Measurements from ENCODE around the gene MGRN1.

The MGRN1 gene

DNA sequence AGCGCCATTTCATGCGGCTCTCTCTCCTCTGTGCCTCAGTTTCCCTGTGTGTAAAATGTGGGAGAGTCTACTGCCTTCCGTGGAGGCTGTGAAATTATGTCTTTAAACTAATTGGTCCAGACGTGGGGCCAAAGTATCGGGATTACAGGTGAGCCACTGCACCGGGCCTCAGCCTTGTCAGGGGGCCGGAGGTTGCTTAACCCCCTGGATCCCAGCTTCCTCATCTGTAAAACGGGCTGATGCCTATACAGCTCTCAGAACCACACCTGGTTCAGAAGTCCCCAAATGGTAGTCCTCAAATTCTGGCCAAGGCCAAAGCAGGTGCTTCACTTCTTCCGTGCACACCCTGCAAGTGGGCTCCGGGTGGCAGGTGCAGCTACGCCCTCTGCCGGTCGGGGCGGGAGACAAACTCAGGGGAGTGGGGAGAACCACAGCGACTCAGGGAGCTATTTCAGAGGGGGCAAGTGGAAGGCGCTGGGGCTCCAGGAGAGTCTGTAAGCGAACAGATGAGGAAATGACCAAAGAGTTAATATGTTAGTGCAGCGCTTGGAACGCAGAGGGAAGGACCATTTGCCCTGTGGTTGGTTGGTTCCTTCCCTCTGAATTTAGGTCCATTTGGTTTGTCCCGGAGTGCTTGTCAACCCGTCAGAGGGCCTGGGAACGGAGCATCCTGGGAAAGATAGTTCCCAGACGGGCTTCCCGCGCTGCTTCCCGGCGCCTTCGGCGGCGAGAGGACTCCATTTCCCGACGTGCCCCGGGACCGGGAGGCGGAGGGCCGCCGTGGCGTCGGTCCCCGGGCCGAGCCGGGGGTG, at the start of gene MGRN1:
Gene MGRN1, plus strand, starts transcription at position 812 of the 812 bp plus-strand sequence. CDS start 135 bp downstream, outside the sequence.
- DNase-seq (ENCODE audit: low spot score): peak; percentile 96

DNA sequence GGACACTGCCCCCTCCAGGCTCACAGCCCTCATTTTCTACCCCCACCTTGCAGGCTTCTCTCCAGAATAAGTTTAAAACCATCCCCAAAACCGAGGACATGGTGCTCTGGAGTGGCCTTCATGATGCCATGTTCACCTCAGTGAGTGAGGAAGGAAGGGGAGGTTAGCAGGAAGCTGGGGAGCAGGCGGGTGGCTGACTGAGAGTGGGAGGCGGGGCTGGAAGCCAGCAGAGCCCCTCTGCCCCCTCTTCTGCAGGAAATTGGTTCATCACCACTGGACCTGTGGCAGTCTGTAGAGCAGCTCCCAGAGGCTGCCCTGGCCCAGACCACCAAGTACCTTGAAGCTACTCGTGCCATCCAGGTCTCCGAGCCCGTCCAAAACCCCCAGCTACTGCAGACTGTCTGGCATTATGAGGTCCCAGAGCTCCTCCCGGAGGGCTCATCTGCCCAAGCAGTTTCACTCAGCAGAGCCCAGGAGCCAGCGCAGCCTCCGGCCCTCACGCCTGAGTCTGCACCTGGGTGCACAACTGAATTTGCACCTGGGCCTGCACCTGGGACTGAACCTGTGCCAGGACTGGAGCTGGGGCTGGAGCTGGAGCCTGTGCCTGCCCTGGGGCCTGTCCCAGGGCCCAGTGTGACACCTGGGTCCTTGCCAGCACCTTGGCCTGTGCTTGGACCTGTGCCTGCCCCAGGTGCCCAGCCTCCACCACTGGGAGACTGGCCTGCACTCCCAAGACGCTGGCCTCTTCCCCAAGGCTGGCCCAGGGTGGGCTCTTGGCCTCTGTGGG, 49.5 kb upstream of the MGRN1 start:
- no peak for DNase-seq (ENCODE audit: low spot score)

DNA sequence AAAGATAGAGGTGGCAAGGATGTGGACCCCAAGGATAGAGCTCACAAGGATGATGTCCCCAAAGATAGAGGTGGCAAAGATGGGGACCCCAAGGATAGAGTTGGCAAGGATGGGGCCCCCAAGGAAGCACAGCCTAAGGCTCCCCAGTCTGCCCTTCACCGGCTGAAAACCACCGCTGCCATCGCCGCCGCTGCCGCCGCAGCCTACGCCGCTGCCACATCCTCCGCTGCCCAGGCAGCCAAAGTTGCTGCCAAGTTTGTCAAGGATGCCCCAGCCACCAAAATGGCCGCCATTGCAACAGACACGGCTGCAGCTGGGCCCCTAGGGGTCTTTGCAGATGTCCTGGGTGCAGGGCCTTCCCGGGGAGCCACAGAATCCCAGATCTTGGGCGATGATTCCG, 48.6 kb upstream of the MGRN1 start:
- DNase-seq (ENCODE audit: low spot score): no peak

DNA sequence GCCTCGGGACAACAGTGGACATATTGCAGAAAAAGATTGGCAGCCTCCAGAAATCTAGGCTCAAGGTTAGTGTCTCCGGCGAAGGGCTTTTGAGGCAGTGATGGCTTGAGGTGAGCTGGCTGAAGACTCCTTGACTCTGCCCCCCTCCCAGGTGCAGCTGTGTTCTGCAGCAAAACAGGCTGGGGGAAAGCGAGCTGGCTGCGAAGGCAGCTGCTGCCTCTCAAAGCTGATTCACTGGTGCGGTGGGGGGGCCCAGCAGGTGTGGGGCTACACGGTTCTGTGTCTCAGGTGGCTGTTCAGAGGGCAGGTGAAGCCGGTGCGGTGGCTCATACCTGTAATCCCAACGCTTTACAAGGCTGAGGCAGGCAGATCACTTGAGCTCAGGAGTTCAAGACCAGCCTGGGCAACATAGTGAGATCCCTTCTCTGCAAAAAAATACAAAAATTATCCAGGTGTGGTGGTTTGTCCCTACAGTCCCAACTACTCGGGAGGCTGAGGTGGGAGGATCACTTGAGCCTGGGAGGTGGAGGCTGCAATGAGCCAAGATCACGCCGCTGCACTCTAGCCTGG, 45.6 kb upstream of the MGRN1 start:
- DNase-seq (ENCODE audit: low spot score): no peak

DNA sequence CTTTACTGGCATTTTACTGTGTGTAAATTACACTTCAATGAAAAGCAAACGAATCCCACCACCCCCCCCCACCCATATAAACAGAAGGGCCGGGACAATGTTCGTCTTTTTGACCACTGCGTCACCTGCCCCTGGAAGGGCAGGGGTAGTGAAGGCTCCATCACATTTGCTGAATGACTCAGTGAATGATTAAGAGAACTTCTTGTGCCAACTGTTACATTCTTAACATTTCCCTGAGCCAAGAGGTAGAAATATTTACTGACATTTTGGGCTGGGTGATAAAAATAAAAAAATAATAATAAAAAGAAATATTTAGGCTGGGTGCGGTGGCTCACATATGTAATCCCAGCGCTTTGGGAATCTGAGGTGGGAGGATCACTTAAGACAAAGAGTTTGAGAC, 44.4 kb upstream of the MGRN1 start:
- no peak for DNase-seq (ENCODE audit: low spot score)

DNA sequence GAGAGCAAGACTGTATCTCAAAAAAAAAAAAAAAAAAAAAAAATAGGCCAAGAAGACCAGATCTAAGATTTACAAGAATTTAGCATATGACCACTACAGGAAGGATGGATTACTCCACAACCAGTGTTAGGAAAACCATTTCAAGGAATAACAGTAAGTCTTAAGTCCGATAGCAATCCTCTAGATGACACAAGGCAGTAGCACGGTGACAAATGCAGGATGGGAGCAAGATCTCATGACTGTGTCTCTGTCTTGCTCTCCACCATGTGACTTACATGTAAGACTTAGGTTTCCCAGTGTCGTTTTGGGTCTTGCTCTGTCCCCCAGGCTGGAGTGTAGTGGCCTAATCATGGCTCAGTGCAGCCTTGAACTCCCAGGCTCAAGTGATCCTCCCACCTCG, 40.7 kb upstream of the MGRN1 start:
- DNase-seq (ENCODE audit: low spot score): no peak

DNA sequence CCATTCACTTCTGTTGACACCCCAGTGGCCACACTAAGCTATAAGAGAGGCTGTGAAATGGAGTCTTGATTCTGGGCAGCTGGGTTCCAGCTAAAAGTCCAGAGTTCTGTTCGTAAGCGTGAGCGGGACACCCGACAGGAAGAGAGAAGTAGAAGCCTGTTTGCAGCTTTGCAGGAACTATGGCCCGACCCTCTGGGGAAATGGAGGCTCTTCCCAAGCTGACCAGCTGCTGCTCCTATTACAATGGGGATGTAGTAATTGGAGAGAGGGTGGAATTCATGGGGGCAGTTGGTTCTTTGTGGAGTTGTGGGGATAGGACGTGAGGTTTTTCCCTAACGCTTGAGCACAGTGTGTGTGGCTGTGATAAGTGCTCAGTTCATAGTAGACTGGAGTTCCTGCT, 38.3 kb upstream of the MGRN1 start:
- DNase-seq (ENCODE audit: low spot score): no peak

DNA sequence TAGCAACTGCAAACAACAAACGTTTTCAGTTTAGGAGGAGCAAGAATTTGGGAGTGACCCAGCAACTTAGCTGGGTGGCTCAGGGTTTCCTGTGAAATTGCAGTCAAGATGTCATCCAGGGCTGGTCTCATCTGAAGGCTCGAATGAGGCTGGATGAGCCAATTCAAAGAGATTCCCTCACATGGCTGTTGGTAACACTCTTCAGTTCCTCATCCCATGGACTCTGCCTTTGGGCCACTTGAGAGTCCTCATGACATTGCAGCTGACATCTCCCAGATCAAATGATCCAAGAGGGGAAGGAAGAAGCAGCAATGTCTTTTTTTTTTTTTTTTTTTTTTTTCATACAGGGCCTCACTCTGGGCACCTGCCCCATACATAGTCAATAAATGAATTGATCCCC, 36.2 kb upstream of the MGRN1 start:
- no peak for DNase-seq (ENCODE audit: low spot score)

DNA sequence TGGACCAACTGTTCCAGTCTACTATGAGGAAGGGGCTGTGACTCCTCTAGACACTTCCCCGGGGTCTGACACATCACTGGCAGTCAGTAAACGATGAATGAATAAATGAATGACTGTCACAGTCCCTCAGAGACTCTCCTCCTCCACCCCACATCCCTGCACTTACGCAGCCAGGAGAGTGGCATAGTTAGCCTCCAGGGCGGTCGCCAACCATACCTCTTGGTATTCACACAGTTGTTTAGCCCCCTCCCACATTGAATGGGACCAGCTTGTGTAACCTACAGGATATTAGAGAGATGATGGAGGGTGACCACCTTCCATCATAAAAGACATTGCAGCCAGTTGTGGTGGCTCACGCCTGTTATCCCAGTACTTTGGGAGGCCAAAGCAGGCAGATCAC, 35.7 kb upstream of the MGRN1 start:
- DNase-seq (ENCODE audit: low spot score): no peak

DNA sequence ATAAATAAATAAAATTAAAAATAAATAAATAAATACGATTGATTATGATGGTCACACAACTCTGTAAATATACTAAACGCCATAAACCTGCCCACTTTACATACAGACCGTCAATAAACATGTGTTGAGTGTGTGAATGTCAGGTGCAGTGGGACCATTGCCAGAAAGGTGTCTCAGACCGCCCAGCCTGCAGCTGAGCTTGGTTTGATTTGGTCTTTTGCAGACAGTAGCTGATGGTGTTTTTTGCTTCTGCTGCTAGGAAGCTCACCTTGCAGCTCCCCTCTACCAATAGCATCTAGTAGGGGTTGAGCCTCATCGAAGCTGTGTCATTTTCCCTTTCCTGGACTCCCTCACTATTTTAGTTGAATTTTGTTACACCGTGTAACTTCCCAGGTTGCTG, 33.4 kb upstream of the MGRN1 start:
- DNase-seq (ENCODE audit: low spot score): no peak

DNA sequence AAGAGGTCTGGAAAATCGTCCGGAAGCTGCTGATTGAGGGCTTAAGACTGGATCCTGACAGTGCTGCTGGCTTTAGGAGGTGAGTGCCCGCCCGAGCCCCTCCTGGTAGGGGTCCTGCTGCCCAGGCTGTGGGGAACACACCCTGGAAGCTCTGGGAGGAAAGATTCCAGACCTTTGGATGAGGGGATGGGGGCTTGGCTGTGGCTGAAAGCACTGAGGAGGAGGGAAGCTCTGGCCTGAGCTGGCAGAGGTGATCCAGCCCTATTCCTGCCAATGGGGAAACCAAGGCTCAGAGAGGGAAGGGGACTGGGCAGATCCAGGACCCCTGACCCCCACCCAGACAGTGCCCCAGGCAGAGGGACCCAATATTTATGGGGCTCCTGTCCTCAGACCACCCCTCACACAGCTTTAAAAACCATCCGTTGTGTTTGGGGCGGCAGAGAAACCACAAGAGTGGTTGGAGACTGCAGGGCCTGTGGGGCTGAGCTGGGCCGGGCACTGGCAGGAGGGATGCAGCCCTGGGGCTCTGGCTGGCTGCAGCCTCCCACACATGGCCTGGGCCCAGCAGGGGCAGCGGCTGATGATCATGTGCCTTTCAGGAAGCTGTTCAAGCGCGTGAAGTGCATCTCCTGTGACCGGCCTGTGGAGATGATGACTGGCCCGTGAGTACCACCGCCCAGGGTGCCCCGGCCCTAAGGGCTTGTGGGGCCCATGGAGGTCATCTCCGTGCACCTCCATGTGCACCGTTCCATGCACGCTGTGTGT, 32.7 kb upstream of the MGRN1 start:
- no peak for DNase-seq (ENCODE audit: low spot score)

DNA sequence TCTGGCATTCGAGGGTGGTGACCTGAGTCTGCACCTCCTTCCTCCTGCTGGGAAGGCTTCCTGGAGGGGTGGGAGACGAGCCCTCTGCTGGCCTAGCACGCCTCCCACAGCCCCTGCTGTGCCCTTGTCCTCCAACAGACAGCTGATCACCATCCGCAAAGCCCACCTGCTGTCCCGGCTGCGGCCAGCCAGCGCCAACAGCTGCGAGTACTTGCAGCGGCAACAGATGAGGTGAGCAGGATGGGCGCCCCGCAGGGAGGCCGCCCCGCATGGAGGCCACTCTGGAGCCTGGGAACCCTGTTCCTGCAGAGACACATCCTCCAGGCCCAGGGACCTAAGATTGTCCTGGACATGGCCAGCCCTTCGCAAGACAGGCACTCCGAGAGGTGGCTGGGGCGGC, 31.5 kb upstream of the MGRN1 start:
- DNase-seq (ENCODE audit: low spot score): no peak

DNA sequence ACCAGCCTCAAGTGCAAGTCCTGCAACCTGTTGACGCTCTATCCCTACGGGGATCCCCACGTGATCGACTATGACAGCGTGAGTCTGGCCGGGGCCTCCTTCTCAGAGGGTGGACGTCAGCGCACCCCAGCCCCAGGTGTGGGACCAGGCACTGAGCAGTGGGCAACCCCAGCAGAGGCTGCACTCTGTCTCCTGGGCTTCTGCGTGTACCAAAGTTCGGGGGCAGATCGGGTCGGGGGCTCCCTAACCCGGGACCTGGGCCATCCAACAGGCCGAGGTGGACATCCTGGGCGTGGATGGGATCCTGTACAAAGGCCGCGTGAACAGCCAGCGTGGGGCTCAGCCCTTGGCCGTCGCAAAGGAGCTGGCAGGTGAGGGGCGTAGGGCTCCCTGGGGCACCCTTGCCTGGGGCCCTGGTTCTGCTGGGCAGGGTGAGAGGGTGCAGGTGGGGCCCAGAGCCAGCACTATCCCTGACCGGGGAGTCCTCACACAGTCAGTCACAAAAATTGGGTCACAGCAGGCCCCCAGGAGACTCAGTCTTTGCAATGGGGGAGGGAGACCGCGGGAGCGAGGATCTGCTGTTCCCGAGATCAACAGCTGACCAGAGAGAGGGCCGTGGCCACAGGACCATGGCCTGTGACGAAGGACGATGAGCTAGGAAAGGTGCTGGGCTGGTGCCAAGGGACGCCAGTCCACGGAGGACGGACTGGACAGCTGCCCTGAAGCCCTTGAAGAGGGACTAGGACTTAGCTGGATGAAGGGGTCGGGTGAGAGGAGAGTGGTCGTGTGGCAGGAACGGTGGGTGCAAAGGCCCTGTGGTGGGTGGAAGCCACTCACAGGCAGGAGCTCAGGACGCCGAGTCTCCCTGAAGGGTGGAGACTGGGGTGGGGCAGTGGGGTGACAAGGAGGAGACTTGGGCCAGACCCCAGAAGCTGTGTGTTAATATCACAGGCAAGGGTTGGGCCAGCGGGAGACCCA, 29.9 kb upstream of the MGRN1 start:
- no peak for DNase-seq (ENCODE audit: low spot score)

DNA sequence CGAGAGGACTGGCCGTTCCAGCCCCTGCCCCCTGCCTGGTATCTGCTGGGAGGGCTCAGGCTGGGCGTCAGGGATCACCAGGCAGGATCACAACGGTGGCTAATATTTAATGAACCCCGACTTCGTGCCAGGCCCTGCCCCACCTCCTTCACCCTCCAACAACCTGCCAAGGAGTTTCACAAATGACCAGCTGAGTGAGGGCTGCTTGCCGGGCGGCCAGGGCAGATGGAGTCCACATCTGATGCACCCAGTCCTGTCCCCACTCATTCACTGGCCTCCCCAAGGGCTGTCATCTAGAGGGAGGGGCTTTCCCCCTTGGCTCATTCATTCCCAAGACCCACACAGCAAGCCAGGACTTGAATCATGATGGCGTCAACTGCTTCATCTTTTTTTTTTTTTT, 27.5 kb upstream of the MGRN1 start:
- no peak for DNase-seq (ENCODE audit: low spot score)

DNA sequence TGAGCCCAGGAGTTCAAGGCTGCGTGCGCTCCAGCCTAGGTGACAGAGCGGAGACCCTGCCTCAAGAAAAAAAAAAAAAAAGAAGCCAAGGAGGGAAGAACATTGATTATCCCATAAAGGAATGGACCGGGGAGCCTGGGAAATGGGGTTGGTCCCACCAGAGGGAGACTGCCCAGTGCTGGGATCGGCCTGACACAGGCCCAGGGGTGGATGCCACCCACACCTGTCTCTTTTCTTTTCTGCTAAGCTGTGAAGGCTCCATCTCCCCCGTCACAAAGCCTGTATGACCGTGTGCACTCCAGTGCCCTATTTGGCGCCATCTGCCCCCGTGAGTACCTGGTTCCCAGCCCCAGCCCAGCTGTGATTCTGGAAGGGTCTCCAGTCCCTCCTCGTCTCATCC, 25.6 kb upstream of the MGRN1 start:
- no peak for DNase-seq (ENCODE audit: low spot score)

DNA sequence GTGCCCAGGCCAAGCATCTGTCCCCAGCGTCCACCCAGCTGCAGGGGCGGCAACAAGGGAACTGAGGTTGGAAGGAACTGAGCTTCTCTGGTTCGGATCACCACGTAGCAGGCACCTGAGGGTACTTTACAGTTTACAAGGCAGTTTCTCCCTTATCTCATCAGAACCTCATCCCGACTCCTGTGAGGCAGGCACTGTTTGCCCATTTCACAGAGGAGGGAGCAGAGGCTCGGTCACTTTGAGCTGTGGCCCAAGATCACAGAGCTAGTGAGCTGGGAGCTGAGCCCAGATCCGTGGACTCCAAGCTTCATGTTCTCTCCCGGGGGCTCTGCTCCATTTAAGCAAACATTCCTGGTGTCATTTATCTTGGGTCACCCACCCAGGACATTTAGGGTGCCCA, 25.1 kb upstream of the MGRN1 start:
- DNase-seq (ENCODE audit: low spot score): no peak

DNA sequence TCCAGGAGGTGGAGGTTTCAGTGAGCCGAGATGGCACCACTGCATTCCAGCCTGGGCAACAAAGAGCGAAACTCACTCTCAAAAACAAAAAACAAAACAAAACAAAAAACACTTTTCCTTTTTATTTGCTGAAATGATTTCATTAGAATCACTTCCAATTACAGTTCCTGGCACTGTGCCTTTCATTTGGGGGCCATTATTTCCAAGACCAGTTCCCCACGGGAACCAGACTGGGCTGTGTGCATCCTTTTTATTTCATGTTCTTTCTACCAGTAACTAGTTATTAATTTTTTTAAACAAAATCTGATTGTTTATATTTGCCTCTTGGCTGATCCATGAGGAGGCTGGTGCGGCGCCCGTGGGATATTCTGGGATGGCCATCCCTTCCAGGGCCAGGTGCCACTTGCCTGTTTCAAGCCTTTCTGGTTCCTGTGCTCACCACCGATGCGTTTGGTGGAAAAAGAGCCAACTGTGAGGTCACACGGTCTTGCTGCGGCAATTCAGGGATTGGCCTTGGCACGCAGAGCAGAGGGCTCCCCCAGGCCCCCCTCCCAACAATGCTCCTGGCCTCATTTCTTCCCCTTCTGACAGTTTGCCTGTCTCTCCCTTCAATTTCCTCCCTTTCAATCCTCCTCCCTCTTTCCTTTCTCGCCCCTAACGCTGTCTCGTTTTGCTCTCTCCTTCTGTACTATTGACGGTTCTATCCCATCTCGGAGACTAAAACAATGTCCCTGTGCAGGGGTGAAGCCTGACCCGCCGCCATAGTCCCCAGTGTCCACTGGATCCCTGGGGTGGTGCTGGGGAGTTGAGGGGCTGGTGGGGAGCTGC, 23.4 kb upstream of the MGRN1 start:
- no peak for DNase-seq (ENCODE audit: low spot score)

DNA sequence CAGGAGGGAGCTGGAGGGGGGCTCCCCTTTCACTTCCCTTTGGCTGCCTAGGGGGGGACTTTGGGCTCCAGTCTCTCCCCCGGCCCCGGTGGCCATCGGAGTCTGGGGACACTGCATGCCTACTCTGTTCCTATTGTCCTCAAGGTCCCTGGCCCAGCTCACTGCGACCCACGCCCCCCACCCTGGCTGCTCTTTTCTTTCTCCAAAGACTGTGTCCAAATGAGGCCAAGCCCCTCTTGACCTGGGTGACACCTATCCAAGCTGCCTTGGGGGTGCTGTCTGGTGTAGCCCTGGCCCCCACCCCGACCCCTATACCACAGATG, 22.8 kb upstream of the MGRN1 start:
- DNase-seq (ENCODE audit: low spot score): no peak

DNA sequence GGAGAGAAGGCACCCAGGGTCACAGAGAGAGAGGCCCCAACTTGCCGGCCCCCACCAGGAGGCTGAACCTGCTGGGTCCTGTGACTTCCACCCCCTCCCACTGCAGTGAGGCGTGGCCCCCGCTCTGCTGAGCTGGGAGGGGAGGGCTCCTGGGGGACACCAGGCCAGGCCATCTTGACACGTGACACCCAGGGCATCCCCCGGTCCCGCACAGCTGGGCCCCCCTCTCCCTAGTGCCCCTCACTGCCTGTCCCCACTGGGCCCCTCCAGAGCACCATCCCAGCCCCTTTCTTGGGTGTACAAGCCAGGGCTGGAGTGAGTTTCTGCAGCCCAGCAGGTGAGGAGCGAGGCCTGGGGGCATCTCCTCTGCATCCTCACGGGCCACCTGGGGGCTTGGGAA, 22.3 kb upstream of the MGRN1 start:
- no peak for DNase-seq (ENCODE audit: low spot score)

DNA sequence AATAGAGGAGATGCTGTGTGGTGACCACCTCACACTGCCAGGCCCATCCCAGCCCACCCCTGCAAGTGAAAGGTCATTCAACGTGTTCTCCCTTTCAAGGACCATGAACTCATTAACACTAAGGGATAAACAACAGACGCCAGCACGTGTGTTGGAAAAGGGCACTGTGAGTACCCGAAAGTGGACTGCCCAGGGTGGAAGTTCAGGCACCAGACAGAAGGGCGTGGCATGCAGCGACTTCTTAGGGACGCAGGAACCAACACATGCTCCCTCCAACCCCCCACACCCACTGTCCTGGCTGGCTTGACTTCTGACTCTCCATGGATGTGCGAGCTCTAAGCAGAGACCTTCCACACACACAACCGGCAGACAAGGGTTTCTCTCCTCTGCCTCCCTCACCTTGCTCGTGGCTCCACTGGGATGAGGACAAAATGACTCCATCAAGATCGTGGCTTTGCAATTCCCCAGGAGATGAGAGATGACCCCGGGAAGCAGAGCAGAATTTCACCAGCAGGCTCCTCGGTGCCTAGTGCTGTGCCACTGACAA, 20.9 kb upstream of the MGRN1 start:
- no peak for DNase-seq (ENCODE audit: low spot score)

All from SW480 (cell line).